Stimulated activated CD8-positive, alpha-beta memory T cell treated with anti-CD3 and anti-CD28 coated beads, Interleukin-2, amount 100 ng/mL, for 1 hour (primary cell): ENCODE results near the gene OLIG1.

Source experiments
- DNase-seq, 2 donors: peaks; one replicate each; pipeline ENCODE4 v3.0.0-alpha.2; 2020; ENCODE audit warnings: low read depth in 2 of 2

OLIG1 gene

GRCh38 chr21:33031152-33031911 is 38.6 kb upstream of the OLIG1 start:
- DNase-seq = no peak

- no peak for DNase-seq
These were observed 37.4 kb upstream of the OLIG1 start for GRCh38 chr21:33032434-33033047.

GRCh38 chr21:33033094-33033951 is 36.6 kb upstream of the OLIG1 start:
- no peak for DNase-seq

GRCh38 chr21:33033961-33034413 is 36.0 kb upstream of the OLIG1 start:
- DNase-seq = no peak

GRCh38 chr21:33035147-33035546 is 34.8 kb upstream of the OLIG1 start:
- DNase-seq = no peak

GRCh38 chr21:33036430-33037162 is 33.3 kb upstream of the OLIG1 start:
- DNase-seq = peak; percentile 8 to 19

- no peak for DNase-seq
These were observed 32.4 kb upstream of the OLIG1 start for GRCh38 chr21:33037501-33037900.

- DNase-seq = no peak
These were observed 30.4 kb upstream of the OLIG1 start for GRCh38 chr21:33039536-33039935.

GRCh38 chr21:33040215-33040614 is 29.7 kb upstream of the OLIG1 start:
- no peak for DNase-seq

GRCh38 chr21:33041981-33042380 is 28.0 kb upstream of the OLIG1 start:
- no peak for DNase-seq

- no peak for DNase-seq
These were observed 27.1 kb upstream of the OLIG1 start for GRCh38 chr21:33042812-33043211.

GRCh38 chr21:33046455-33046854 is 23.5 kb upstream of the OLIG1 start:
- DNase-seq = no peak

- DNase-seq = no peak
These were observed 22.7 kb upstream of the OLIG1 start for GRCh38 chr21:33047231-33047630.

- no peak for DNase-seq
These were observed 18.0 kb upstream of the OLIG1 start for GRCh38 chr21:33051925-33052324.

- DNase-seq = no peak
These were observed 16.0 kb upstream of the OLIG1 start for GRCh38 chr21:33053951-33054350.

- no peak for DNase-seq
These were observed 13.9 kb upstream of the OLIG1 start for GRCh38 chr21:33055991-33056390.

- DNase-seq = no peak
These were observed 12.5 kb upstream of the OLIG1 start for GRCh38 chr21:33057385-33057940.

- DNase-seq = no peak
These were observed 11.4 kb upstream of the OLIG1 start for GRCh38 chr21:33058527-33058926.

- DNase-seq = no peak
These were observed 11.0 kb upstream of the OLIG1 start for GRCh38 chr21:33058957-33059356.

- DNase-seq = no peak
These were observed 10.5 kb upstream of the OLIG1 start for GRCh38 chr21:33059380-33059841.

GRCh38 chr21:33061233-33061632 is 8.7 kb upstream of the OLIG1 start:
- no peak for DNase-seq
